GM18873 (cell line): Measurements from ENCODE around the gene EIF2S2.
"Not testable (repeated sequence)": the region's sequence is repeated elsewhere in the genome, so short reads cannot be mapped to it uniquely, and the experiment has no call there.

ENCODE experiments used
- ATAC-seq: cut with Tn5 transposase; IDR thresholded peaks from one replicate; pipeline ENCODE4 v1.9.1; 2021; ENCODE audit warnings: mild to moderate bottlenecking, moderate library complexity, moderate number of reproducible peaks; ENCODE audit not compliant: unreplicated experiment, low FRiP score

Gene EIF2S2

GRCh38 chr20:34111702-34112599, at the start of gene EIF2S2:
Gene EIF2S2 (minus strand): TSS chr20:34112243. CDS start chr20:34112110, 133 bp downstream.
- peak; percentile 94 for ATAC-seq

DNA sequence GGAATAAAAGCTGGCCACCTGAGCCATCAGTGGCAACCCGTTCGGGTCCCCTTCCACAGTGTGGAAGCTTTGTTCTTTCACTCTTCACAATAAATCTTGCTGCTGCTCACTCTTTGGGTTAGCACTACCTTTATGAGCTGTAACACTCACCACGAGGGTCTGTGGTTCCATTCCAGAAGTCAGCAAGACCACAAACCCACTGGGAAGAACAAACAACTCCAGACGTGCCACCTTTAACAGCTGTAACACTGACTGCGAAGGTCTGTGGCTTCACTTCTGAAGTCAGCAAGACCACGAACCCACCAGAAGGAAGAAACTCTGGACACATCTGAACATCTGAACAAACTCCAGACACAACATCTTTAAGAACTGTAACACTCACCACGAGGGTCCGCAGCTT, 45.7 kb upstream of the EIF2S2 start:
- ATAC-seq, result not testable (repeated sequence)

- no peak for ATAC-seq
Measured at GRCh38 chr20:34155836-34156235, 43.8 kb upstream of the EIF2S2 start.

GRCh38 chr20:34153169-34153568, 41.1 kb upstream of the EIF2S2 start:
- not testable (repeated sequence) for ATAC-seq

DNA sequence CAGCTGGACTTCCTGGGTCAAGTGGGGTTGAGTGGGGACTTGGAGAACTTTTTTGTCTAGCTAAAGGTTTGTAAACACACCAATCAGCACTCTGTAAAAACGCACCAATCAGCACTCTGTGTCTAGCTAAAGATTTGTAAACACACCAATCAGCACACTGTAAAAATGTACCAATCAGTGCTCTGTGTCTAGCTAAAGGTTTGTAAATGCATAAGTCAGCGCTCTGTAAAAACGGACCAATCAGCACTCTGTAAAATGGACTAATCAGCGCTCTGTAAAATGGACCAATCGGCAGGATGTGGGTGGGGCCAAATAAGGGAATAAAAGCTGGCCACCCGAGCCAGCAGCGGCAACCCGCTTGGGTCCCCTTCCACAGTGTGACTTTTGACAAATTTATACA, 40.0 kb upstream of the EIF2S2 start:
- not testable (repeated sequence) for ATAC-seq

GRCh38 chr20:34150306-34151000, 38.4 kb upstream of the EIF2S2 start:
- ATAC-seq, result no peak

DNA sequence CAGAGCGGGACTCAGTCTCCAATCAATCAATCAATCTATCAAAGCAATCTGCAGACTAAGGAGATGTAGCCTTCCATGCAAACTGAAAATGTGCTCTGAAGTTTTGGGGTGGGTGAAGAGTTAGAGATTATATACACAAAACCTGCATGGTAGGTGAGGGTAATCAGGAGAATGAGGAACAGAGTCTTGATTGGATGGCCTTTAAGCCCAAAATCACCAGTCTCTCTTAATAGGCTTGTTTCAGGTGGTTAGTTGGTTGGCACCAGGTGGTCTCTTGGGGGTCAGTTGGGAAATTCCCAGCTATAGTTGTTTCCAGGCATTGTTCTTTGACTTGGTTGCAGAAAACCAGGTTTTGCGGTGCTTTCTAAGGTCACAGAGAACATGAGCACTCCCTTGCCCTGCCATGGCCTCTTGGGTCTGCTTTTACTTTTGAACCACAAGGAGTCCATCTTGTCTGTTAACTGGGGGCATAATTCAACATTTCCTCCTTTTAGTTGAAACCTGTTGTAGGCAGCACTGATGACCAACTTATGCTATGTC, 33.3 kb upstream of the EIF2S2 start:
- no peak for ATAC-seq

DNA sequence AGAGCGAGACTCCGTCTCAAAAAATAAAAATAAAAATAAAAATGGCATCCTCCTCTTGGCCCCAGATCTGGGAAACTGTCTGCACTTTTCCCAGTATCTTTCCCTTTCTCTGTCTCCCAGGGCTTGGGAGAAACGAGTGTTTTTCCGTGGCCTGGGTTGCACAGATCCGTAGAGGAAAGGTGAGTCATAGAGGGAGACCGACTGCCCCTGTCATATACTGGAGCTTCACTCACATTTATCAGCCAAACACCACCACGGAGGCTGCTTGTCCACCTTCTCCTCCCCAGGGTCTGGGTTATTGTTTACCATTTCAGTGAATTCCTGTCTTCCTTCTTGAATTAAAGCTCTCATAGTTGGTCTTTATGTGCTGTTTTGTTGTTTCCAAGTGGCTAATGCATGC, 31.9 kb upstream of the EIF2S2 start:
- ATAC-seq, result no peak

- ATAC-seq, result no peak
Measured at GRCh38 chr20:34142121-34142520, 30.1 kb upstream of the EIF2S2 start.

DNA sequence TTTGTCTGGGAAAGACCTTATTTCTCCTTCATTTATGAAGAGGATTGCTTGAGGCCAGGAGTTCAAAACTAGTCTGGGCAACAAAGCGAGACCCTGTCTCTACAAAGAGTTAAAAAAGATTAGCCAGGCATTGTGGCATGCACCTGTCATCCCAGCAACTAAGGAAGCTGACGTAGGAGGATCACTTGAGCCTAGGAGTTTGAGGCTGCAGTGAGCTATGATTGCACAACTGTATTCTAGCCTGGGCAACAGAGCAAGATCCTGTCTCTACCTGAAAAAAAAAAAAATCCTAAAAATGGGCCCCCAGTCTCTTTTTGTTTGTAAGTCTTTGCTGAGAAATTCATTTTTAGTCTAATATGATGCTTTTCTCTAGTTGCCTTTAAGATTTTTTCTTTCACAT, 29.2 kb upstream of the EIF2S2 start:
- no peak for ATAC-seq

GRCh38 chr20:34135525-34136275, 23.7 kb upstream of the EIF2S2 start:
- not testable (repeated sequence) for ATAC-seq

- not testable (repeated sequence) for ATAC-seq
Measured at GRCh38 chr20:34133365-34133860, 21.4 kb upstream of the EIF2S2 start.

DNA sequence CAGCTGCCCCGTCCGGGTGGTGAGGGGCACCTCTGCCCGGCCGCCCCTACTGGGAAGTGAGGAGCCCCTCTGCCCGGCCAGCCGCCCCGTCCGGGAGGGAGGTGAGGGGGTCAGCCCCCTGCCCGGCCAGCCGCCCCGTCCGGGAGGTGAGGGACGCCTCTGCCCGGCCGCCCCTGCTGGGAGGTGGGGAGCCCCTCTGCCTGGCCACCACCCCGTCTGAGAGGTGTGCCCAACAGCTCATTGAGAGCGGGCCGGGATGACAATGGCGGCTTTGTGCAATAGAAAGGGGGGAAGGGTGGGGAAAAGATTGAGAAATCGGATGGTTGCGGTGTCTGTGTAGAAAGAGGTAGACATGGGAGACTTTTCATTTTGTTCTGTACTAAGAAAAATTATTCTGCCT, 20.9 kb upstream of the EIF2S2 start:
- ATAC-seq, result not testable (repeated sequence)

DNA sequence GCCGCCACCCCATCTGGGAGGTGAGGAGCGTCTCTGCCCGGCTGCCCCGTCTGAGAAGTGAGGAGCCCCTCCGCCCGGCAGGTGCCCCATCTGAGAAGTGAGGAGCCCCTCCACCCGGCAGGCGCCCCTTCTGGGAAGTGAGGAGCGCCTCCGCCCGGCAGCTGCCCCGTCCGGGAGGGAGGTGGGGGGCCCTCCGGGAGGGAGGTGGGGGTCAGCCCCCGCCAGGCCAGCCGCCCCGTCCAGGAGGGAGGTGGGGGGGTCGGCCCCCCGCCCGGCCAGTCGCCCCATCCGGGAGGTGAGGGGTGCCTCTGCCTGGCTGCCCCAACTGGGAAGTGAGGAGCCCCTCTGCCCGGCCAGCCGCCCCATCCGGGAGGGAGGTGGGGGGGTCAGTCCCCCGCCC, 20.4 kb upstream of the EIF2S2 start:
- not testable (repeated sequence) for ATAC-seq

DNA sequence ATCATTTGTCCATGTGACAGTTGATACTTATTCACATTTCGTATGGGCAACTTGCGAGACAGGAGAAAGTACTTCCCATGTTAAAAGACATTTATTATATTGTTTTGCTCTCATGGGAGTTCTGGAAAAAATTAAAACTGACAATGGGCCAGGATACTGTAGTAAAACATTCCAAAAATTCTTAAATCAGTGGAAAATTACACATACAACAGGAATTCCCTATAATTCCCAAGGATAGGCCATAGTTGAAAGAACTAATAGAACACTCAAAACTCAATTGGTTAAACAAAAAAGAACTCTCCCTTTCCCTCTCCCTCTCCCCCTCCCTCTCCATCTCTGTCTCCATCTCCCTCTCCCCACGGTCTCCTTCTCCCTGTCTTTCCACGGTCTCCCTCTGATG, 19.4 kb upstream of the EIF2S2 start:
- ATAC-seq, result no peak

DNA sequence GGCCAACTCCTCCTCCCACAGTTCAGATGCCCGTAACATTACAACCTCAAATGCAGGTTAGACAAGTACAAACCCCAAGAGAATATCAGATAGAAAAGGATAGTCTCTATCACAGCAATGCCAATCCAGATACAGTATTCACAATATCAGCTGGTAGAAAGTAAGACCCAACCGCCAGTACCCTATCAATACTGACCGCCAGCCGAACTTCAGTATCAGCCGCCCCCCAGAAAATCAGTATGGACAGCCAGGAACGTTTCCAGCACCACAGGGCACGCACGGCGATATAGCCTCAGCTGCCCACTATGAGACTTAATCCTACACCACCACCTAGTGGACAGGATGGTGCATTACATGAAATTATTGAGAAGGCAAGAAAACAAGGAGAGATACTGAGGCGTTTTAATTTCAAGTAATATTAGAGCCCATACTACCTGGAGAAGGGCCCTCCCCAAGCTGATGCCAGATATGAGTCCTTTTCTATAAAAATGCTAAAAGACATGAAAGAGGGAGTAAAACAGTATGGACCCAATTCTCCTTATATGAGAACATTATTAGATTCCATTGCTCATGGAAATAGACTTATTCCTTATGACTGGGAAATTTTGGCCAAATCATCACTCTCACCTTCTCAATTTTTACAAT, 17.6 kb upstream of the EIF2S2 start:
- no peak for ATAC-seq

- no peak for ATAC-seq
Measured at GRCh38 chr20:34127792-34128191, 15.7 kb upstream of the EIF2S2 start.

DNA sequence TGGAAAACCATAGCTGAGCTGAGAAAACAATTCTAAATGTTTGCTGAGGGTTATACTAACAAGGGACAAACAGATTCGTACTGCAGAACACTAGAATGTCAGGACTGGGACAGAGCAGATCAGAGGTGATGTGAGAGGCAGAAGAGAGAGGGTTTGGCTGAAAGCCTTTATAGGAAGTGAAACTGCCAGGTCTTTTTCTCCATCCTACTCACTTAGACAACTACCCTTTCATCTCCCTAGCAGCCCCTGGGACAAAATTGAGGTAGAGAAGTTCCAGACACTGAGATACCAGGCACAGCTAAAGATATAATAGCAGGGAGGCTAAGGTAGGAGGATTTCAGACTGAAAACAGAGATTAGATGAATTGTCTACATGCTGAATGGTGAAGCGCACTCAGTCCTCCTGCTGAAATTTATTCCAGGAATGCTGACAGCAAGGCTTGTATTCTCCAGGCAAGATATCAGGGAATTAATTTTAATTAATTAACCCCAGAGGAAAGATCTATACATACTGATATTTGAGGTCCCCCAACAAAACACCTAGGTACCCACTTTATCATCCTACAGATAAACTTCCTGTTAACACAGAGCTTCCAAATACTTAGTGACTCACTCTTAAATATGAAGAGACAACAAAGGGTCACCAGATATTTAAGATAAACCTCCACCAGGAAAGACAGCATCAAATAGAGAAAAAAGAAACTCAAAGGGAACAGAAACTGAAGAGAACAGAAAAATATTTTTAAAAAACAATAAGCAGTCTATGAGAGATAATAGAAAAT, 12.6 kb upstream of the EIF2S2 start:
- no peak for ATAC-seq

DNA sequence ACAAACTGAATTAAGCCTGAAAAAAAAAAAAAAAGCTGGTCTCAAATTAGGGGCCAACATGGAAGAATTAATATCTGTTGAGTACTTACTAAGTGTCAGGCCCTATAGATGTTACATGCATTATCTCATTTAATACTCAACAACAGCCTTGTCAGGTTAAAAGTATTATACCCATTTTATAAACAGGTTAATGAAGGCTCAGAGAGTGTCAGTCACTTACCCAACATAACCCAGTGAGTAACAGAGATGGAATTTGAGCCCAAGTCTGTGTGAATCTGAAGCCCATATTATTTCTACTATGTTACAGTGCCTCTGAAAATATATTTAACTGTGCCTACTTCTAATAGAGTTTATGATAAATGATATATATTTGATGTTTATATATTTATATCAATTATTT, 11.3 kb upstream of the EIF2S2 start:
- ATAC-seq, result no peak
